GM23338 (cell line): ENCODE data around the gene ATP6V1E1. TPM values are rescaled to one million over a fixed set of nuclear protein-coding genes. Genes with fewer than 3 reads are reported as not detected.

Experiments used
- ATAC-seq: fragments of 200-7000 bp; cut with Tn5 transposase; 3 replicates; pipeline ENCODE4 v1.9.1; 2020
- DNase-seq: peaks from one replicate; pipeline ENCODE4 v3.0.0-alpha.2; 2015; ENCODE audit warnings: low spot score
- H2AFZ ChIP-seq: fragments of 200-600 bp; sonication (generic); 2 replicates; pipeline ENCODE4 v1.8.0; 2016; ENCODE audit warnings: antibody characterized with exemption, mild to moderate bottlenecking, moderate library complexity
- H3F3A ChIP-seq: fragments of 200-600 bp; sonication (generic); replicated peaks from 2 replicates; pipeline ENCODE4 v1.8.0; 2017; ENCODE audit warnings: antibody characterized with exemption, mixed run types, low read depth
- H3K27ac ChIP-seq: fragments of 200-600 bp; sonication (generic); 2 replicates; pipeline ENCODE4 v1.6.1; 2016; ENCODE audit warnings: low read depth
- H3K27me3 ChIP-seq: fragments of 200-600 bp; sonication (generic); 2 replicates; pipeline ENCODE4 v1.8.0; 2016; ENCODE audit warnings: mild to moderate bottlenecking, mixed run types, moderate library complexity; ENCODE audit not compliant: insufficient read depth
- H3K36me3 ChIP-seq: fragments of 200-600 bp; sonication (generic); 2 replicates; pipeline ENCODE4 v1.8.0; 2016; ENCODE audit warnings: mild to moderate bottlenecking; ENCODE audit not compliant: insufficient read depth
- H3K4me1 ChIP-seq: fragments of 200-600 bp; sonication (generic); 2 replicates; pipeline ENCODE4 v1.8.0; 2016; ENCODE audit warnings: mild to moderate bottlenecking, moderate library complexity; ENCODE audit not compliant: insufficient read depth
- H3K4me2 ChIP-seq: fragments of 200-600 bp; sonication (generic); 2 replicates; pipeline ENCODE4 v1.7.1; 2017; ENCODE audit warnings: mixed run types
- H3K4me3 ChIP-seq: fragments of 200-600 bp; sonication (generic); 2 replicates; pipeline ENCODE4 v1.6.1; 2016; ENCODE audit warnings: mixed run types
- H3K79me2 ChIP-seq: fragments of 200-600 bp; sonication (generic); replicated peaks from 2 replicates; pipeline ENCODE4 v1.8.0; 2017; ENCODE audit warnings: mild to moderate bottlenecking; ENCODE audit not compliant: insufficient read depth
- H3K9me2 ChIP-seq: fragments of 200-600 bp; sonication (generic); 2 replicates; pipeline ENCODE4 v1.8.0; 2017; ENCODE audit not compliant: insufficient read depth
- H4K20me1 ChIP-seq: fragments of 200-600 bp; sonication (generic); replicated peaks from 2 replicates; pipeline ENCODE4 v1.8.0; 2017; ENCODE audit warnings: mild to moderate bottlenecking; ENCODE audit not compliant: insufficient read depth
- H3K27ac Mint-ChIP-seq: 2 replicates; pipeline ENCODE4 v1.8.0; 2020; ENCODE audit warnings: inconsistent platforms, mild to moderate bottlenecking, moderate library complexity, mixed read lengths
- H3K27me3 Mint-ChIP-seq: 3 replicates; pipeline ENCODE4 v1.8.0; 2022; ENCODE audit warnings: low read depth, mild to moderate bottlenecking, moderate library complexity, mixed read lengths, inconsistent platforms; ENCODE audit not compliant: insufficient read depth, poor library complexity
- H3K36me3 Mint-ChIP-seq: 3 replicates; pipeline ENCODE4 v1.8.0; 2021; ENCODE audit warnings: low read depth, mild to moderate bottlenecking, inconsistent platforms, moderate library complexity, mixed read lengths
- H3K4me1 Mint-ChIP-seq: 3 replicates; pipeline ENCODE4 v1.8.0; 2020; ENCODE audit warnings: mild to moderate bottlenecking, inconsistent platforms, mixed read lengths
- H3K4me3 Mint-ChIP-seq: 3 replicates; pipeline ENCODE4 v1.8.0; 2021; ENCODE audit warnings: moderate library complexity, mild to moderate bottlenecking, inconsistent platforms, mixed read lengths
- H3K9me3 Mint-ChIP-seq: 3 replicates; pipeline ENCODE4 v1.8.0; 2020; ENCODE audit warnings: moderate library complexity, mild to moderate bottlenecking, inconsistent platforms, mixed read lengths
- CREB1 ChIP-seq: fragments of 250-450 bp; sonication (Bioruptor Pico); IDR thresholded peaks from 2 replicates; pipeline ENCODE4 v1.5.0; 2020; ENCODE audit warnings: low read depth, mild to moderate bottlenecking, moderate library complexity
- EZH2 ChIP-seq: fragments of 200-600 bp; sonication (generic); IDR thresholded peaks from one replicate; pipeline ENCODE4 v1.8.0; 2017; ENCODE audit warnings: antibody characterized with exemption, mild to moderate bottlenecking, low read depth; ENCODE audit not compliant: unreplicated experiment
- JUNB ChIP-seq: IDR thresholded peaks from one replicate; pipeline ENCODE4 v1.6.1; 2016; ENCODE audit warnings: antibody characterized with exemption; ENCODE audit not compliant: unreplicated experiment
- NANOG ChIP-seq: IDR thresholded peaks from 2 replicates; pipeline ENCODE4 v1.6.1; 2016; ENCODE audit warnings: antibody characterized with exemption, borderline replicate concordance
- STAT1 ChIP-seq: IDR thresholded peaks from one replicate; pipeline ENCODE4 v1.6.1; 2016; ENCODE audit warnings: antibody characterized with exemption; ENCODE audit not compliant: unreplicated experiment
- polyA plus RNA-seq: library from polyadenylated mRNA; unstranded; fragments of >200 nt; fragmentation: Nextera tagmentation; extraction: Ambion mirVana; gene quantifications from 2 replicates; pipeline ENCODE4 v1.2.1, GENCODE V29; 2016
- total RNA-seq: library from RNA; depleted of rRNA; stranded (reverse); fragments of >200 nt; shearing (Covaris generic); gene quantifications from 2 replicates; pipeline ENCODE4 v1.2.3, GENCODE V29; 2014
- TF ChIP-seq, protein P1 (sequence below), 2 experiments: fragments of 200-600 bp in 1 of 2; sonication (generic) in 1 of 2; conservative IDR thresholded peaks; 2 replicates each; pipeline versions ENCODE4 v1.5.1 to v1.6.1; 2016 to 2017; ENCODE audit warnings: antibody characterized with exemption in 2 of 2, low read depth in 2 of 2, mild to moderate bottlenecking in 2 of 2, moderate library complexity in 1 of 2
- TF ChIP-seq, protein P2 (sequence below): fragments of 250-450 bp; sonication (Bioruptor Pico); IDR thresholded peaks from 2 replicates; pipeline ENCODE4 v1.5.0; 2020; ENCODE audit warnings: mild to moderate bottlenecking, moderate library complexity
- TF ChIP-seq, protein P3 (sequence below): IDR thresholded peaks from 2 replicates; pipeline ENCODE4 v1.6.1; 2016; ENCODE audit warnings: antibody characterized with exemption

The ATP6V1E1 gene
- total and polyA plus RNA-seq, 2 experiments from 2014 or later, result 74.5 to 81.7 TPM

DNA sequence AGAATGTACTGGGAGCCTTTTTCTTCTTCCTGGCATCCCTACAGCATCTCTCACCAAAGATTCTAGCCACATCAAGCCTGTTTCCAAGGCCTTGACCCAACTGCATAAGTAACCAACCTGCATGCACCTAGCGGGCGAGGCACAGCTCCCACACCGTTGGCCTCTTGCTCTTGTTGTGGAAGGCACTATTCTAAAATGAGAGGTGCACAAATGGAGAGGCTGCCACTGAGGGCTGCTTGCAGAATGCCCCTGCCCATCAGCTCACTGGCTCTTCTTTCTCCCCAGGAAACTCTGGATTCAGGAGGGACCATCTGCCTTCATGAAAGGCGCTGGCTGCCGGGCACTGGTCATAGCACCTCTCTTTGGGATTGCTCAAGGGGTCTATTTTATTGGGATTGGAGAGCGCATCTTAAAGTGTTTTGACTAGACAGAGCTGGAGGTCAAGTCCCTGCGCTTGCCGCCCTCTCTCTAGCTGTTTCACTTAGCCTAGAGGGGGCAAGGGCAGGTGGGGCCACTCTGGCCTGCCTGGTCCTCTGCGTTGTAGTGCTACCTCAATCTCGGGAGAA, 38.7 kb downstream of the ATP6V1E1 start:
- Histone ChIP-seq H2AFZ (no peak overlapping the region), H3K27me3 (no peaks in the 10 kb centered on the region), H3F3A (0 out of 2 replicates have a peak, but pooled peaks cover 3% of the 10 kb centered on the region), H3K9me2 (no peaks in the 10 kb centered on the region), H3K4me1 (no peaks in the 10 kb centered on the region), H4K20me1 (0 out of 2 replicates have a peak, but pooled peaks cover 3% of the 10 kb centered on the region), H3K4me2 (no peak overlapping the region), H3K4me3 (no peak overlapping the region), H3K27ac (peak overlapping the region; percentile 87; the same call in 1 of the 2 replicates), H3K36me3 (peaks cover 31% of the 10 kb centered on the region), H3K79me2 (no peaks in the 10 kb centered on the region)
- peaks cover 48% of the 10 kb centered on the region for H3K36me3 Mint-ChIP-seq
- no peaks in the 10 kb centered on the region for H3K27me3 Mint-ChIP-seq
- no peak overlapping the region for H3K4me3 Mint-ChIP-seq
- H3K27ac Mint-ChIP-seq, result no peak overlapping the region
- no peaks in the 10 kb centered on the region for H3K9me3 Mint-ChIP-seq
- no peak for ATAC-seq
- no peaks in the 10 kb centered on the region; the same call in 2 of the 3 replicates for H3K4me1 Mint-ChIP-seq
- TF ChIP-seq, protein P1, sequence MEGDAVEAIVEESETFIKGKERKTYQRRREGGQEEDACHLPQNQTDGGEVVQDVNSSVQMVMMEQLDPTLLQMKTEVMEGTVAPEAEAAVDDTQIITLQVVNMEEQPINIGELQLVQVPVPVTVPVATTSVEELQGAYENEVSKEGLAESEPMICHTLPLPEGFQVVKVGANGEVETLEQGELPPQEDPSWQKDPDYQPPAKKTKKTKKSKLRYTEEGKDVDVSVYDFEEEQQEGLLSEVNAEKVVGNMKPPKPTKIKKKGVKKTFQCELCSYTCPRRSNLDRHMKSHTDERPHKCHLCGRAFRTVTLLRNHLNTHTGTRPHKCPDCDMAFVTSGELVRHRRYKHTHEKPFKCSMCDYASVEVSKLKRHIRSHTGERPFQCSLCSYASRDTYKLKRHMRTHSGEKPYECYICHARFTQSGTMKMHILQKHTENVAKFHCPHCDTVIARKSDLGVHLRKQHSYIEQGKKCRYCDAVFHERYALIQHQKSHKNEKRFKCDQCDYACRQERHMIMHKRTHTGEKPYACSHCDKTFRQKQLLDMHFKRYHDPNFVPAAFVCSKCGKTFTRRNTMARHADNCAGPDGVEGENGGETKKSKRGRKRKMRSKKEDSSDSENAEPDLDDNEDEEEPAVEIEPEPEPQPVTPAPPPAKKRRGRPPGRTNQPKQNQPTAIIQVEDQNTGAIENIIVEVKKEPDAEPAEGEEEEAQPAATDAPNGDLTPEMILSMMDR (conservative IDR thresholded peaks at IDR 0.05; ENCODE audit: low read depth in 2 of 2), result no peak
- no peak for TF ChIP-seq STAT1
- no peak for TF ChIP-seq CREB1 (CRISPR knock-in tag)
- no peak for TF ChIP-seq EZH2
- TF ChIP-seq, protein P2, sequence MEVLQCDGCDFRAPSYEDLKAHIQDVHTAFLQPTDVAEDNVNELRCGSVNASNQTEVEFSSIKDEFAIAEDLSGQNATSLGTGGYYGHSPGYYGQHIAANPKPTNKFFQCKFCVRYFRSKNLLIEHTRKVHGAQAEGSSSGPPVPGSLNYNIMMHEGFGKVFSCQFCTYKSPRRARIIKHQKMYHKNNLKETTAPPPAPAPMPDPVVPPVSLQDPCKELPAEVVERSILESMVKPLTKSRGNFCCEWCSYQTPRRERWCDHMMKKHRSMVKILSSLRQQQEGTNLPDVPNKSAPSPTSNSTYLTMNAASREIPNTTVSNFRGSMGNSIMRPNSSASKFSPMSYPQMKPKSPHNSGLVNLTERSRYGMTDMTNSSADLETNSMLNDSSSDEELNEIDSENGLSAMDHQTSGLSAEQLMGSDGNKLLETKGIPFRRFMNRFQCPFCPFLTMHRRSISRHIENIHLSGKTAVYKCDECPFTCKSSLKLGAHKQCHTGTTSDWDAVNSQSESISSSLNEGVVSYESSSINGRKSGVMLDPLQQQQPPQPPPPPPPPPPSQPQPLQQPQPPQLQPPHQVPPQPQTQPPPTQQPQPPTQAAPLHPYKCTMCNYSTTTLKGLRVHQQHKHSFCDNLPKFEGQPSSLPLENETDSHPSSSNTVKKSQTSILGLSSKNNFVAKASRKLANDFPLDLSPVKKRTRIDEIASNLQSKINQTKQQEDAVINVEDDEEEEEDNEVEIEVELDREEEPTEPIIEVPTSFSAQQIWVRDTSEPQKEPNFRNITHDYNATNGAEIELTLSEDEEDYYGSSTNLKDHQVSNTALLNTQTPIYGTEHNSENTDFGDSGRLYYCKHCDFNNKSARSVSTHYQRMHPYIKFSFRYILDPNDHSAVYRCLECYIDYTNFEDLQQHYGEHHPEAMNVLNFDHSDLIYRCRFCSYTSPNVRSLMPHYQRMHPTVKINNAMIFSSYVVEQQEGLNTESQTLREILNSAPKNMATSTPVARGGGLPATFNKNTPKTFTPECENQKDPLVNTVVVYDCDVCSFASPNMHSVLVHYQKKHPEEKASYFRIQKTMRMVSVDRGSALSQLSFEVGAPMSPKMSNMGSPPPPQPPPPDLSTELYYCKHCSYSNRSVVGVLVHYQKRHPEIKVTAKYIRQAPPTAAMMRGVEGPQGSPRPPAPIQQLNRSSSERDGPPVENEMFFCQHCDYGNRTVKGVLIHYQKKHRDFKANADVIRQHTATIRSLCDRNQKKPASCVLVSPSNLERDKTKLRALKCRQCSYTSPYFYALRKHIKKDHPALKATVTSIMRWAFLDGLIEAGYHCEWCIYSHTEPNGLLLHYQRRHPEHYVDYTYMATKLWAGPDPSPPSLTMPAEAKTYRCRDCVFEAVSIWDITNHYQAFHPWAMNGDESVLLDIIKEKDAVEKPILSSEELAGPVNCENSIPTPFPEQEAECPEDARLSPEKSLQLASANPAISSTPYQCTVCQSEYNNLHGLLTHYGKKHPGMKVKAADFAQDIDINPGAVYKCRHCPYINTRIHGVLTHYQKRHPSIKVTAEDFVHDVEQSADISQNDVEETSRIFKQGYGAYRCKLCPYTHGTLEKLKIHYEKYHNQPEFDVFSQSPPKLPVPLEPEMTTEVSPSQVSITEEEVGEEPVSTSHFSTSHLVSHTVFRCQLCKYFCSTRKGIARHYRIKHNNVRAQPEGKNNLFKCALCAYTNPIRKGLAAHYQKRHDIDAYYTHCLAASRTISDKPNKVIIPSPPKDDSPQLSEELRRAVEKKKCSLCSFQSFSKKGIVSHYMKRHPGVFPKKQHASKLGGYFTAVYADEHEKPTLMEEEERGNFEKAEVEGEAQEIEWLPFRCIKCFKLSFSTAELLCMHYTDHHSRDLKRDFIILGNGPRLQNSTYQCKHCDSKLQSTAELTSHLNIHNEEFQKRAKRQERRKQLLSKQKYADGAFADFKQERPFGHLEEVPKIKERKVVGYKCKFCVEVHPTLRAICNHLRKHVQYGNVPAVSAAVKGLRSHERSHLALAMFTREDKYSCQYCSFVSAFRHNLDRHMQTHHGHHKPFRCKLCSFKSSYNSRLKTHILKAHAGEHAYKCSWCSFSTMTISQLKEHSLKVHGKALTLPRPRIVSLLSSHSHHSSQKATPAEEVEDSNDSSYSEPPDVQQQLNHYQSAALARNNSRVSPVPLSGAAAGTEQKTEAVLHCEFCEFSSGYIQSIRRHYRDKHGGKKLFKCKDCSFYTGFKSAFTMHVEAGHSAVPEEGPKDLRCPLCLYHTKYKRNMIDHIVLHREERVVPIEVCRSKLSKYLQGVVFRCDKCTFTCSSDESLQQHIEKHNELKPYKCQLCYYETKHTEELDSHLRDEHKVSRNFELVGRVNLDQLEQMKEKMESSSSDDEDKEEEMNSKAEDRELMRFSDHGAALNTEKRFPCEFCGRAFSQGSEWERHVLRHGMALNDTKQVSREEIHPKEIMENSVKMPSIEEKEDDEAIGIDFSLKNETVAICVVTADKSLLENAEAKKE (CRISPR knock-in tag), result no peak
- TF ChIP-seq NANOG, result no peak
- TF ChIP-seq, protein P3, sequence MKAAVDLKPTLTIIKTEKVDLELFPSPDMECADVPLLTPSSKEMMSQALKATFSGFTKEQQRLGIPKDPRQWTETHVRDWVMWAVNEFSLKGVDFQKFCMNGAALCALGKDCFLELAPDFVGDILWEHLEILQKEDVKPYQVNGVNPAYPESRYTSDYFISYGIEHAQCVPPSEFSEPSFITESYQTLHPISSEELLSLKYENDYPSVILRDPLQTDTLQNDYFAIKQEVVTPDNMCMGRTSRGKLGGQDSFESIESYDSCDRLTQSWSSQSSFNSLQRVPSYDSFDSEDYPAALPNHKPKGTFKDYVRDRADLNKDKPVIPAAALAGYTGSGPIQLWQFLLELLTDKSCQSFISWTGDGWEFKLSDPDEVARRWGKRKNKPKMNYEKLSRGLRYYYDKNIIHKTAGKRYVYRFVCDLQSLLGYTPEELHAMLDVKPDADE, result no peak
- no peak for TF ChIP-seq JUNB
- DNase-seq, result no peak
